DND-41 (cell line): ENCODE results near the gene ACSF3.

ENCODE experiments used
- ATAC-seq: fragments of 200-7000 bp; cut with Tn5 transposase; 3 replicates; pipeline ENCODE4 v1.9.1; 2021; ENCODE audit warnings: low read depth; ENCODE audit not compliant: insufficient read depth
- DNase-seq: peaks from one replicate; pipeline ENCODE4 v3.0.0-alpha.2; 2020
- H2AFZ ChIP-seq: 2 replicates; pipeline ENCODE4 v1.6.0; 2012; ENCODE audit warnings: low read depth, low read length
- H3K27ac ChIP-seq: 2 replicates; pipeline ENCODE4 v1.5.1; 2012; ENCODE audit warnings: low read length, inconsistent platforms
- H3K27me3 ChIP-seq: fragments of 200-600 bp; sonication (generic); 2 replicates; pipeline ENCODE4 v1.6.0; 2012; ENCODE audit warnings: low read length, mild to moderate bottlenecking, inconsistent platforms; ENCODE audit not compliant: insufficient read depth, poor library complexity
- H3K36me3 ChIP-seq: 2 replicates; pipeline ENCODE4 v1.5.1; 2012; ENCODE audit warnings: low read length, inconsistent platforms; ENCODE audit not compliant: insufficient read depth
- H3K4me1 ChIP-seq: 2 replicates; pipeline ENCODE4 v1.5.1; 2012; ENCODE audit warnings: mild to moderate bottlenecking, low read length; ENCODE audit not compliant: insufficient read depth
- H3K4me2 ChIP-seq: 2 replicates; pipeline ENCODE4 v1.6.0; 2012; ENCODE audit warnings: mild to moderate bottlenecking, moderate library complexity, low read length, inconsistent platforms; ENCODE audit not compliant: insufficient read depth
- H3K4me3 ChIP-seq, 2 experiments: fragments of 200-600 bp in 1 of 2; shearing (Covaris generic) in 1 of 2; 2 replicates each; pipeline ENCODE4 v1.5.1; 2012 to 2016; ENCODE audit warnings: inconsistent platforms in 2 of 2, low read length in 2 of 2, mild to moderate bottlenecking in 2 of 2, low read depth in 1 of 2, moderate library complexity in 1 of 2
- H3K79me2 ChIP-seq: 2 replicates; pipeline ENCODE4 v1.6.0; 2012; ENCODE audit warnings: low read length, inconsistent platforms; ENCODE audit not compliant: insufficient read depth
- H3K9ac ChIP-seq: 2 replicates; pipeline ENCODE4 v1.6.0; 2012; ENCODE audit warnings: low read depth, mild to moderate bottlenecking, inconsistent platforms, low read length, moderate library complexity
- H3K9me3 ChIP-seq: 2 replicates; pipeline ENCODE4 v1.5.1; 2012; ENCODE audit warnings: low read length, moderate library complexity, mild to moderate bottlenecking, inconsistent platforms; ENCODE audit not compliant: insufficient read depth, severe bottlenecking
- H4K20me1 ChIP-seq: 2 replicates; pipeline ENCODE4 v1.6.0; 2012; ENCODE audit warnings: low read length; ENCODE audit not compliant: insufficient read depth
- CTCF ChIP-seq: IDR thresholded peaks from 2 replicates; pipeline ENCODE4 v1.5.1; 2012; ENCODE audit warnings: borderline replicate concordance, low read length, moderate library complexity, mild to moderate bottlenecking; ENCODE audit not compliant: poor library complexity, severe bottlenecking; ENCODE audit errors: extremely low read depth
- EZH2 ChIP-seq: IDR thresholded peaks from 3 replicates; pipeline ENCODE4 v1.6.1; 2012; ENCODE audit warnings: borderline replicate concordance, low read depth, mild to moderate bottlenecking, moderate library complexity, low read length, inconsistent platforms; ENCODE audit not compliant: severe bottlenecking

Gene ACSF3

GRCh38 chr16:89093602-89094251 is at the start of gene ACSF3:
Gene ACSF3 (plus strand): TSS chr16:89093852. CDS start chr16:89100682, 6,830 bp downstream.
- peak; percentile 71 for DNase-seq
- TF ChIP-seq EZH2: no peak
- TF ChIP-seq CTCF: no peak
- ATAC-seq: peak; percentile 91

DNA sequence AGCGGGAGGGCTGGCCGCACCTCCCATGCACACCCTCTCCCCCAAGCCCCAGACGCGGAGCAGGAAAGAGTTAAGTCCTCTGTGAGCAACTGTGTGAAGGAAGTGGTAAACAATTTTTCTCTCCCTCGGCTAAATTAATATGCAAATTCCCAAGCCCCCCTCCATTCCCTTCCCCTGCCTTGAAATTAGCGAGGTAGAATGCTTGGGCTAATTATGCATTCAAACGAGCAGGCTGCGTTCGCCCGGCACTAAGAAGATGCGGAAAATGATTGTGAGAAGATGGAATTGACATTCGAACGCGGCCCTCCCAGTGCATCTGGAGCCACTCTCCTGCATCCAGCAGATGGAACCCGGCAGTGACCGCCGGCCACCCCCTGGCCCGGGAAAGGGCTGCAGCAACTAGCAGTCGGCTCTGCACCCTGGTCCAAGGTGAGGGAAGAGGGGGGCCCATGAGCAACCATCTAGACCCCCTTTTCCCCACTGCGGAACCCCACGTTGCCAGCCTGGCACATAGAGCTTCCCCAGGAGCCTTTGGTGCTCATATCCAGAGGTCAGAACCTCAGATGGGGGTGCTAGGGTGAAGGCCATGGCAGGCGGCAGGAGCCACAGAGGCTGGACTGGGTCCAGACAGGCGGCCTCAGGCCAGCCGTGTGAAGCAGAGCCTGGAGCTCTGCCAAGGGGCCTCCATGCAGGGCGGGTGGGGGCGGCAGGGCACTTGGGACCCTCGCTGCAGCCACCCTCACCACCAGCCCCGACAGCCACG is 49.1 kb upstream of the ACSF3 start:
- H3K27ac ChIP-seq: no peak overlapping the region
- peaks cover 9% of the 10 kb centered on the region for H4K20me1 ChIP-seq
- H3K4me2 ChIP-seq: no peak overlapping the region
- H3K79me2 ChIP-seq: no peaks in the 10 kb centered on the region
- no peak for ATAC-seq
- H2AFZ ChIP-seq: no peak overlapping the region
- H3K9me3 ChIP-seq: no peaks in the 10 kb centered on the region
- H3K4me3 ChIP-seq: no peak overlapping the region
- H3K4me1 ChIP-seq: no peaks in the 10 kb centered on the region
- no peaks in the 10 kb centered on the region for H3K27me3 ChIP-seq
- H3K36me3 ChIP-seq: no peaks in the 10 kb centered on the region
- DNase-seq: no peak
- no peak overlapping the region for H3K9ac ChIP-seq
- TF ChIP-seq CTCF: no peak
- no peak for TF ChIP-seq EZH2

More at GRCh38 chr16:89093602-89094251, at the start of gene ACSF3:
- H3K4me3 ChIP-seq: peak within 1 kb of the TSS; percentile 56 to 72
- peaks cover 32% of the 10 kb centered on the region for H3K4me1 ChIP-seq
- peaks cover 19% of the 10 kb centered on the region for H3K36me3 ChIP-seq
- H3K9me3 ChIP-seq: no peaks in the 10 kb centered on the region
- H3K9ac ChIP-seq: peak within 1 kb of the TSS; percentile 93
- H4K20me1 ChIP-seq: peaks cover 14% of the 10 kb centered on the region
- peaks cover 52% of the 10 kb centered on the region for H3K79me2 ChIP-seq
- peaks cover 3% of the 10 kb centered on the region for H3K27me3 ChIP-seq
- H2AFZ ChIP-seq: peak within 1 kb of the TSS; percentile 98
- peak within 1 kb of the TSS; percentile 80 for H3K27ac ChIP-seq
- peak within 1 kb of the TSS; percentile 93 for H3K4me2 ChIP-seq

- H3K36me3 ChIP-seq: no peaks in the 10 kb centered on the region
- no peak overlapping the region for H3K27ac ChIP-seq
- no peak for TF ChIP-seq CTCF
- no peak for TF ChIP-seq EZH2
- H2AFZ ChIP-seq: no peak overlapping the region
- no peak overlapping the region for H3K9ac ChIP-seq
- no peaks in the 10 kb centered on the region for H3K4me1 ChIP-seq
- peaks cover 9% of the 10 kb centered on the region for H4K20me1 ChIP-seq
- ATAC-seq (no peak), DNase-seq (no peak)
- H3K27me3 ChIP-seq: no peaks in the 10 kb centered on the region
- H3K9me3 ChIP-seq: no peaks in the 10 kb centered on the region
- H3K79me2 ChIP-seq: no peaks in the 10 kb centered on the region
- no peak overlapping the region for H3K4me3 ChIP-seq
- H3K4me2 ChIP-seq: no peak overlapping the region
Observed at GRCh38 chr16:89045181-89045815, 48.4 kb upstream of the ACSF3 start.
